Coronary artery (tissue), 2 donors: ENCODE data around the gene RBM34.

ENCODE experiments used
- DNase-seq: peaks from one replicate; pipeline ENCODE4 v3.0.0-alpha.2; 2017; ENCODE audit warnings: low spot score
- H3K27ac ChIP-seq, 2 donors: fragments of 200-600 bp; sonication (generic); one replicate each; pipeline ENCODE4 v1.5.1; 2016 to 2019
- H3K4me3 ChIP-seq: fragments of 200-600 bp; sonication (generic); 2 replicates; pipeline ENCODE4 v1.5.1; 2016; ENCODE audit warnings: mild to moderate bottlenecking, moderate library complexity
- TF ChIP-seq, protein P1 (sequence below): fragments of 200-600 bp; sonication (generic); IDR thresholded peaks from one replicate; pipeline ENCODE4 v1.5.1; 2019; ENCODE audit warnings: antibody characterized with exemption

The RBM34 gene

DNA sequence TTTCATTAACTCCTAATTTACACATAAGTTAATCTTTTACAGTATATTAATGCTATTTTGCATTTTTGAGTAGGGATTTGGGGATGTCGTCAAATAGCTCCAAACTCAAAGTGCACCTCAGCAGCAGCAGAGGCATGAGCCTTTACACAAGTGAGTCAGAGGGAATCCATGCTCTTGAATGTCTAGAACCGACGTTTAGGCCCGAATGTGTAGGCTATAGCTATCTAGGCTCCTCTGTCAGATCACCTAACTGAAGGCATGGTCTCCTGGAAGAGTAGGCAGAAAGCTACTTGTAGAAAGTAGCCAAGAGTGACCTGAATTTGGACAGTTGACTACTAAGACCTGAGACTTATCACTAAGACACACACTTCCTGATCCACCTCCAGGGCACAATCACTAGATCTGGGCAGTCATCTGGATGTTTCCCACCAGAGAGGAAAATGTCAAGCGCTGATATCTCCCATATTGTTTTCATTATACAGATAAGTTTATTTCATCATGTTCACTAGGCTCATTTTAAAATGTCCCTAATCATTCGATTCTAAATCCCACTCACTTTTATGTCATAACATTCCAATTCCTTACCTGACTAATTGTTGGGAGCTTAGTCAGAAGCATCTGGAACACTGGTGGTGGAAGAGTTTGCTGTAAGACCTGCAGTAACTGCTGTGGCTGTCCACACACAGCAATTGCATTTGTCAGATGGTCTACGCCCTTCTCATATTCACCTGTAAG, 47.7 kb downstream of the RBM34 start:
- Histone ChIP-seq H3K4me3 (no peak overlapping the region), H3K27ac (no peak overlapping the region)
- no peak for DNase-seq
- TF ChIP-seq, protein P1, sequence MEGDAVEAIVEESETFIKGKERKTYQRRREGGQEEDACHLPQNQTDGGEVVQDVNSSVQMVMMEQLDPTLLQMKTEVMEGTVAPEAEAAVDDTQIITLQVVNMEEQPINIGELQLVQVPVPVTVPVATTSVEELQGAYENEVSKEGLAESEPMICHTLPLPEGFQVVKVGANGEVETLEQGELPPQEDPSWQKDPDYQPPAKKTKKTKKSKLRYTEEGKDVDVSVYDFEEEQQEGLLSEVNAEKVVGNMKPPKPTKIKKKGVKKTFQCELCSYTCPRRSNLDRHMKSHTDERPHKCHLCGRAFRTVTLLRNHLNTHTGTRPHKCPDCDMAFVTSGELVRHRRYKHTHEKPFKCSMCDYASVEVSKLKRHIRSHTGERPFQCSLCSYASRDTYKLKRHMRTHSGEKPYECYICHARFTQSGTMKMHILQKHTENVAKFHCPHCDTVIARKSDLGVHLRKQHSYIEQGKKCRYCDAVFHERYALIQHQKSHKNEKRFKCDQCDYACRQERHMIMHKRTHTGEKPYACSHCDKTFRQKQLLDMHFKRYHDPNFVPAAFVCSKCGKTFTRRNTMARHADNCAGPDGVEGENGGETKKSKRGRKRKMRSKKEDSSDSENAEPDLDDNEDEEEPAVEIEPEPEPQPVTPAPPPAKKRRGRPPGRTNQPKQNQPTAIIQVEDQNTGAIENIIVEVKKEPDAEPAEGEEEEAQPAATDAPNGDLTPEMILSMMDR, result no peak

DNA sequence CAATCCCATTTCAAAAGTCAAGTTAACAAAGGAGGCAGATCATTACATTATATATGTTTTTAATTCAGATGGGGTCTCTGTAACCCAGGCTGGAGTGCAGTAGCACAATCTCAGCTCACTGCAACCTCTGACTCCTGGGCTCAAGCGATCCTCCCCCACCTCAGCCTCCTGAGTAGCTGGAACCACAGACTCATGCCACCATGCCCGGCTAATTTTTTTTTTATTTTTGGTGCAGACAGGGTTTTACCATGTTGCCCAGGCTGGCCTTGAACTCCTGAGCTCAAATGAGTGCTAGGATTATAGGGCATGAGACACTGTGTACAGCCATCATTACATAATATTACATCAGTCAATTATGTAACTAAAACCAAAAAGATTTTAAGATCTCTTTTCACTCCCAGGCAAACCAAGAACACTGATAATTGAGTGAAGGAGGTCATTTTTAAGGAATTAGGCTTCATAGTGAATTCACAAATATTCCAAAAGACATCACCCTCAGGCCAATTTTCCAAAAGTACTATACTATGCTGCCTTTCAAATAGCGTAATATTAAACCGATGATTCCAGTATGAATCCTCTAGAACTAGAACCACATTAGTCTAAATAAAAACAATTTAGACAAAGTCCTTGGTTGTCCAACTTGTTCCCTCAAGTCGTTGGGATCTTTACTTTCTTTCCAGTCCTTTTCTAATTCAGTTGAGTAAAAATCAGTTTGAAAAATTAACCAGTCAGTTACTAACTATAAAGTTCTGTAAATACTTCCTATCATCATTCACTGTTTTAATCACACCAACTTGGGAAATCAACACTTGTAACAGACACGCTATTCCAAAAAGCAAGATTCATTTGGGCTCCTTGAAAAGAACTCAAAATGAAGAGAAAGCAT, 48.5 kb downstream of the RBM34 start:
- TF ChIP-seq, protein P1, result no peak
- Histone ChIP-seq H3K4me3 (no peak overlapping the region), H3K27ac (no peak overlapping the region)
- DNase-seq, result no peak

DNA sequence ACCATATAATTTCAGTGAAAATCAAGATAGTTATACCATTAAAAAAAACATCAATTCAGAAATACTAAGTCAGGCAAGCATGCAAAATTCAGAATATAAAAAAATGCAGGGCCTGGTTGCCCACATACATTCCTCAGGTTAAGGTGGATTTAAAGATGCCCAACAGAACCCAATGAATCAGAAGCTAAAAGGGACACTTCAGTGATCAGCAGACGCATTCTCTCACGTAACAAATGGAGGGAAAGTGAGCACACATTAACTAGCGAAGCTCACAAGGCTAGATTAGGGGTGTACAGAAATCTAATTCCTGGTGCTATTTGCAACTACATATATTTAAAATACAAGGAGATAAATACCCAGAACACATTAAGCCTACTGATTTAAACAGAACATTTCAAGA, 49.9 kb downstream of the RBM34 start:
- Histone ChIP-seq H3K27ac (no peak overlapping the region), H3K4me3 (no peak overlapping the region)
- no peak for DNase-seq
- TF ChIP-seq, protein P1, result no peak

DNA sequence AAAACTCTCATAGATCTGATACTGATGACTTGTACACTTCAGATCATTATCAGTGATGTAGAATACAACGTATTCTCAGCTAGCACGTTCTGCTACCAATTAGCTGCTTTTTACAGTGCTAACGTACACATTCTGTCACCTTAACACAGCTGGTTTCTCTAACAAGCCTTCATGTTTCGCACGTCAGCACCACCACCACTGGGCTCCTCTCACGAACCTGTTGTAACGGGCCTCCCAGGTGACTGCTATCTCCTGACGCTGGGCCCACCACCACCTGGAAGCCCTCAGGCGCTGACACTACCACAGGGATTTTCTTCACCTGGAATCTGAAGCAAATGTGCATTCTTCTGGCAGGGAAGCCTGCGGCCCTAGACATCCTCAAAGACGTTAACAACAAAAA, 52.2 kb downstream of the RBM34 start:
- DNase-seq, result no peak

DNA sequence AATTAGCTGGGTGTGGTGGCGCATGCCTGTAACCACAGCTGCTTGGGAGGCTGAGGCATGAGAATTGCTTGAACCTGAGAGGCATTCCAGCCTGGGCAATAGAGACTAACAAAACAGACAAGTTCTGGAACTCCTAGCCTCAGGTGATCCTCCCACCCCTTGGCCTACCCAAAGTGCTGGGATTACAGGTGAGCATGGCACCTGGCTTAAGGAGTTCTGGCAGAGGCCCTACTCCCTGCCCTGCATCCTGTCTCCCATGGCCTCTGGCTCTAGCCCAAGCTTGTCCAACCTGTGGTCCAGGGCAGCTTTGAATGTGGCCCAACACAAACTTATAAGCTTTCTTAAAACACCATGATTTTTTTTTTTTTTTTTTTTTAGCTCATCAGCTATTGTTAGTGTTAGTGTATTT, 52.9 kb downstream of the RBM34 start:
- DNase-seq, result no peak
- Histone ChIP-seq H3K27ac (no peak overlapping the region), H3K4me3 (no peak overlapping the region)
- TF ChIP-seq, protein P1, result no peak

More for the DNA sequence above, 52.2 kb downstream of the RBM34 start:
- no peak overlapping the region for H3K4me3 ChIP-seq
- no peak overlapping the region for H3K27ac ChIP-seq
- TF ChIP-seq, protein P1, result no peak

DNA sequence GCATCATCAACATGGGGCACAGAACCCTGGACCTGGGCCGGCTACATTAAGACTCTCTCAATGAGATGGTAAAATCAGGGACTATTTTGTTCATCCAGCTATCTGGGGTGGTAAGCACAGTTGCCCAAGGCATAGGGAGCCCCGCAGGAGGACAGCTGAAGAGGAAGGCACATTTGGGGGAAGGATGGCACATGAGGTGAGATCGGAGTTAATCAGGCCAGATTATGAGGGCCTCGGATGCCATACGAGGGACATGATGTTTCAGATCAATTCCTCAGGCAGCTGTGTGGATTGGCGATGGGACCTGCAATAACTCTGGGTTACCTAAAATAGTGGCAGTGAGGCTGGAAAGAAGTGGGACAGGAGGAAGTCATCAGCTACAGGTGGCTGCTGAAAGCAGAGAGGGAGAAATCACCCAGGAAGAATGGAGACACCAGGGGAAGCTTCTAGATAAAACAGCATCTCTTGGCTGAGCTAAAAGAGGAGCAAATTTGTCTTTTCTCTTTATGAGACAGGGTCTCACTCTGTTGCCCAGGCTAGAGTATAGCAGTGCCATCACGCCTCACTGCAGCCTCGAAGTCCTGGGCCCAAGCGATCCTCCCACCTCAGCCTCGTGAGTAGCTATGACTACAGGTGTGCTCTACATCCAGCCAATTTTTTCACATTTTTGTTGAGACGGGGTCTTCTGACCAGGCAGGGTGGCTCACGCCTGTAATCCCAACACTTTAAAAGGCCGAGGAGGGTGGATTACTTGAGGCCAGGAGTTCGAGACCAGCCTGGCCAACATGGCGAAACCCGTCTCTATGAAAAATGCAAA, 53.5 kb downstream of the RBM34 start:
- no peak overlapping the region for H3K4me3 ChIP-seq
- DNase-seq, result no peak
- TF ChIP-seq, protein P1, result no peak
- no peak overlapping the region for H3K27ac ChIP-seq
